Right cardiac atrium (tissue), 5 donors: ENCODE measurements around the gene NDUFA11. TPM values are rescaled to one million over a fixed set of nuclear protein-coding genes. Genes with fewer than 3 reads are reported as not detected.
A peak's percentile ranks its signal among the peaks of the same experiment; 100 is the strongest.

Source experiments
- ATAC-seq, 2 donors: fragments of 200-7000 bp; cut with Tn5 transposase; one replicate each; pipeline versions ENCODE4 v1.8.0 to v1.9.1; 2020; ENCODE audit warnings: moderate library complexity in 2 of 2, mild to moderate bottlenecking in 1 of 2
- DNase-seq, 3 donors: peaks; one replicate each; pipeline ENCODE4 v3.0.0-alpha.2; 2020
- H3K27ac ChIP-seq: one replicate; pipeline ENCODE4 v1.5.1; 2013; ENCODE audit warnings: mild to moderate bottlenecking, low read length, control low read depth, moderate library complexity
- H3K27me3 ChIP-seq: one replicate; pipeline ENCODE4 v1.6.1; 2013; ENCODE audit not compliant: control insufficient read depth, insufficient read depth
- H3K4me1 ChIP-seq: one replicate; pipeline ENCODE4 v1.6.1; 2013; ENCODE audit warnings: low read length; ENCODE audit not compliant: control insufficient read depth, insufficient read depth
- H3K4me3 ChIP-seq: one replicate; pipeline ENCODE4 v1.5.1; 2013; ENCODE audit warnings: low read length, control low read depth
- H3K9me3 ChIP-seq: one replicate; pipeline ENCODE4 v1.6.1; 2013; ENCODE audit warnings: low read length; ENCODE audit not compliant: control insufficient read depth
- WGBS: extraction: QIAGEN DNeasy Blood & Tissue Kit; methylation state at CpG from one replicate; pipeline ENCODE4 v1.1.7; 2013; 5-methylcytosine and 5-hydroxymethylcytosine counted together
- intact Hi-C, 4 donors: fragments of 100-400 bp; cut with DNase I; formaldehyde crosslinking; loops; one replicate each; pipeline versions ENCODE4 v1.11.0 to v1.14.0; 2022 to 2023
- polyA plus RNA-seq: library from polyadenylated mRNA; stranded (reverse); fragments of 200-250 nt; gene quantifications from one replicate; pipeline ENCODE4 v1.2.3, GENCODE V29; 2013
- total RNA-seq, 4 donors: library from RNA; stranded (reverse); fragmentation: NEBNext Ultra II Directional; extraction: Animal tissue kit (Norgen Biotek cat#: 25700); gene quantifications; one replicate each; pipeline ENCODE4 v1.2.1, GENCODE V29; 2021
- donor health status: healthy with polysubstance abuse.
- donor health status: DM: no; HTN: yes; CAD: no.
- donor health status: DM: no; HTN: no; CAD: no.
- donor health status: DM: no; HTN: yes; CAD: no; lungs with severe emphysema.
- donor health status: DM: yes; HTN: yes; CAD: no.

NDUFA11 gene
- total and polyA plus RNA-seq, 5 donors = 515 to 1,214 (median 646) TPM

DNA sequence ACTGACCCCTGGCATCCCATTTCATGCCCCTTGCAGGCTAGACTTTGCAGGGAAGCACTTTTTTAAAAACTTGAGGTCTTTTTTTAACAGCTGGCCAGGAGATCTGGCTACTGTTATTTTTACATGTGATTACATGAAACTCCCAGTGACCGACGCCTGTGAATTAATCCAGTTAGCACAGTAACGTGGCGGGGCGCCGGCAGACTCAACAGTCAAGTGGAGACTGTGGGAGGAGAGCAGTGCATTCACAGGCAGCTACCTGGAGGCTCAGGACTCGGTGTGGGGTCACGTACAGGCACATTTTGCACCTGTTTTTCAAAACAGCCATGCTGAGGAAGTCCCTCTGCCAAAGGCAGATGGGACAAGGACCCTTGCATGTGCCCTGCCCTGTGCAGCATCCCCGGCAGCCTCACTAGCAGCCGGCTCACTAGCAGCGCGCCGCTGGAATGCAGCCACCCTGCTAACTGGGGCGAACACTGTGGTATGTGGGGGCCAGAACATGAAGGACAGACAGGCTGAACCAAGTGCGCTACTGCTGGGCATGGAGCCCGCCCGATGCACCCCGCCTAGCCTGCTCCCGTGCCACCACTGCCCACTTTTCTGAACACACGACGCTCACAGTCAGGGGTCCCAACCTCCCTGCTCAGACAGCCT is 29.1 kb upstream of the NDUFA11 start:
- Histone ChIP-seq H3K27me3 (no peaks in the 10 kb centered on the region), H3K27ac (no peak overlapping the region), H3K9me3 (no peaks in the 10 kb centered on the region), H3K4me3 (no peak overlapping the region), H3K4me1 (peaks cover 2% of the 10 kb centered on the region)
- no peak for ATAC-seq
- 92% methylated on average over 21 of the region's 21 CpGs for whole genome bisulfite sequencing
- peak in 2 of 3 donors; percentile 40 to 43 for DNase-seq
- intact Hi-C loops = no loop called here

DNA sequence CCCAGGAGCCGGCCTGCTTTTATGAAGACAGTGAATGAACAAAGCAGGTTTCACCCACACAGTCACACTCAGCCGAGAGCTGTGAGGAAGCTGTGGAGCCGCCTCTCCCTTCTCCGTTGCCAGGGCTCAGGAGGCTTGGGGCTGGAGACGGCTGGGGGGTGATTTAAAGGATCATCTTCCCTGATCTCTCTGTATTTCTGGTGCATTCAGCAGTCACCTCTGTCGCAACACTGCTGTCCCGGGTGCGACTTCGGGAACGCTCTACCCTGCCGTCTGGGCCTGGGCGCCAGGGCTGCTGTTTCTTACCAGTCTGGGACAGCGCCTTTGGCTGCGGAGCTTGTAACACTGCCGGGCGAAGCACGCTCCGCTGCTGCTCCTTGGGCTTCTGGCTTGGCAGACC is 28.6 kb upstream of the NDUFA11 start:
- Histone ChIP-seq H3K27ac (no peak overlapping the region), H3K9me3 (no peaks in the 10 kb centered on the region), H3K4me1 (peaks cover 4% of the 10 kb centered on the region), H3K4me3 (no peak overlapping the region), H3K27me3 (no peaks in the 10 kb centered on the region)
- 97% methylated on average over 18 of the region's 18 CpGs for WGBS
- DNase-seq (peak in 2 of 3 donors; percentile 37 to 44), ATAC-seq (no peak)
- intact Hi-C loops = no loop called here

- peaks cover 6% of the 10 kb centered on the region for H3K4me1 ChIP-seq
- ATAC-seq = no peak
- no peaks in the 10 kb centered on the region for H3K27me3 ChIP-seq
- no peak overlapping the region for H3K27ac ChIP-seq
- 89% methylated on average over 11 of the region's 11 CpGs for WGBS
- intact Hi-C loops = no loop called here
- peak in 2 of 3 donors; percentile 35 to 41 for DNase-seq
- no peak overlapping the region for H3K4me3 ChIP-seq
- H3K9me3 ChIP-seq = no peaks in the 10 kb centered on the region
Measured at GRCh38 chr19:5931251-5931650, 27.7 kb upstream of the NDUFA11 start.

GRCh38 chr19:5929625-5930024 is 26.0 kb upstream of the NDUFA11 start:
- intact Hi-C loops = no loop called here
- H3K9me3 ChIP-seq = no peaks in the 10 kb centered on the region
- no peaks in the 10 kb centered on the region for H3K27me3 ChIP-seq
- no peak overlapping the region for H3K27ac ChIP-seq
- peak in 1 of 3 donors; percentile 49 for DNase-seq
- 84% methylated on average over 14 of the region's 14 CpGs for whole genome bisulfite sequencing
- no peak overlapping the region for H3K4me3 ChIP-seq
- peaks cover 4% of the 10 kb centered on the region for H3K4me1 ChIP-seq
- no peak for ATAC-seq

GRCh38 chr19:5929179-5929578 is 25.6 kb upstream of the NDUFA11 start:
- 88% methylated on average over 13 of the region's 13 CpGs for WGBS
- peaks cover 4% of the 10 kb centered on the region for H3K4me1 ChIP-seq
- H3K9me3 ChIP-seq = no peaks in the 10 kb centered on the region
- DNase-seq = peak in 1 of 3 donors; percentile 16
- H3K27ac ChIP-seq = no peak overlapping the region
- H3K4me3 ChIP-seq = no peak overlapping the region
- H3K27me3 ChIP-seq = no peaks in the 10 kb centered on the region
- ATAC-seq = no peak
- intact Hi-C loops = no loop called here

DNA sequence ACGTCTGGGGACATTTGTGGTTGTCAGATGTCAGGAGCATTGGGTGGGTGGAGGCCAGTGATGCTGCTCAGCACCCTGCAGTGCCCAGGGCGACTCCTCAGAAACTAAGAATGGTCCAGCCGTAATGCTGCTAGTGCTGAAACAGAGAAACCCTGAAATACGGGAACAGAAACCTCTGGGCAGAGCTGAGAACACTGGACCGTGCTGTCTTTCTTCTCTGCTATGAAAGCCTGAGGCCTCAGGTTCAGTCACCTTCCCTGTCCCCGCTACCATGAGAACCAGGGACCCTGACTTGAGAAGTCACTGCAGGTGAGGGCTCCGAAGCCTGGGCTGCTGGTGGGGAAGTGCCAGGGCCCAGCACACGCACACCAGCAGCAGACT is 23.8 kb upstream of the NDUFA11 start:
- no peak overlapping the region for H3K4me3 ChIP-seq
- H3K4me1 ChIP-seq = peaks cover 4% of the 10 kb centered on the region
- peak overlapping the region; percentile 68 for H3K27ac ChIP-seq
- 71% methylated on average over 8 of the region's 8 CpGs for WGBS
- ATAC-seq = no peak
- H3K27me3 ChIP-seq = no peaks in the 10 kb centered on the region
- DNase-seq = no peak
- intact Hi-C loops = no loop called here
- no peaks in the 10 kb centered on the region for H3K9me3 ChIP-seq

DNA sequence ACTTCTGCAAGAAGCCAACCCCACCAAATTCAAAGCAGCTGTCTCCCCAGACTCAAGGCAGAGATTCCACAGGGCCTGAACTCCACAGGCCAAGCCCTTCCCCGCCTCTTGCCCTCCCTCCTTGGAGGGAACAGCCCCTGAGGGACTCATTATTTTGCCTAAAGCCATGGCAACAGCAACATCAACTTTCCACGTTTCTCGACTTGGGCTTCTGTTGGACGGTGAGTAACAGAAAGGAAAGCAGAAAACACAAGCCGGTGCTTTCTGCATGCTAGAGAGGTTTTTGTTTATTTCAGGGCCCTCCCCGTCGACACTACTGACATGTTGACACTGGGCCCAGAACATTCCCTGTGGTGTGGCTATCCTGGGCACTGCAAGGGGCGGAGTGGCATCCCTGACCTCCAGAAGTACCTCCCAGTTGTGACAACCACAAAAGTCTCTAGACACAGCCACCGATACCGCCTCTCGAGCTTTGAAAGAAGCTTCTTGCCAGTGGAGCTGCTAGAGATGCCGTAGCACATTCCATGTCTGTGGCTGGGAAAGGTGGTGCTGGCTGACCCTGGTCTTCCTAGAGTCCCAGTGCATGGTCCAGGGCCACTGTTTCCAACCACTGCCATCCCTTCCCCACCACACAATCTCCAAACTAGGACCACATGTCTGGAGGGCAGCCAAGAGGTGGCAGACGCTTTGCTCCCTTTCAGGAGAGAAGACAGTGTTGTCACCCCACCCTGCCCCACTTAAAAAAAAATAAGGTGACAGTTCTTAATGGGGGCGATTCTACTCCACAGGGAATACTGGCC is 23.3 kb upstream of the NDUFA11 start:
- Histone ChIP-seq H3K27ac (peak overlapping the region; percentile 68), H3K27me3 (no peaks in the 10 kb centered on the region), H3K9me3 (no peaks in the 10 kb centered on the region), H3K4me3 (no peak overlapping the region), H3K4me1 (peaks cover 4% of the 10 kb centered on the region)
- WGBS = 31% methylated on average over 14 of the region's 14 CpGs
- ATAC-seq (peak; percentile 78 to 81), DNase-seq (peak; percentile 69 to 82 (median 79))
- intact Hi-C loops = no loop called here

- WGBS = 83% methylated on average over 18 of the region's 18 CpGs
- peak overlapping the region; percentile 55 for H3K27ac ChIP-seq
Measured at GRCh38 chr19:5925830-5926427, 22.3 kb upstream of the NDUFA11 start.

DNA sequence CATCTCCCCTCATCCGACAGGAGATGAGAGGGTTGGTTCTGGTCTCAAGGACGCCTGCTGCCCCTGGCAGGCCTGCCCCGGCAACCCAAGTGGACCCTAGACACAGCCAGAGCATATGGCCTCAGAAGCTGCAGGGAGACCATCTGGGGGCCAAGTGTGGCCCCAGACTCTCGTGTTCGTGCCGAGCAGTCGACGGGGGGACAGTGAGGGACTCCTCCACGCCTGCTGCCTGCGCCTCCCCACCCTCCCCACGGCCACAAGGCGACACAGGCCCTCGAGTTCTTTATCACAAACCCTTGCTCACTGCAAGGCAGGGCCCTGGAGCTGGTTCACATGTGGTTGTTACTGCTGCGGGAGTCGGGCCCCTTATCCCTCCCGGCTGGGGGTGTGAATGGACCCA is 19.8 kb upstream of the NDUFA11 start:
- intact Hi-C loops = no loop called here
- no peak overlapping the region for H3K4me3 ChIP-seq
- no peaks in the 10 kb centered on the region for H3K9me3 ChIP-seq
- H3K27ac ChIP-seq = no peak overlapping the region
- no peaks in the 10 kb centered on the region for H3K27me3 ChIP-seq
- DNase-seq (no peak), ATAC-seq (no peak)
- WGBS = 90% methylated on average over 16 of the region's 16 CpGs
- H3K4me1 ChIP-seq = peaks cover 4% of the 10 kb centered on the region

More at GRCh38 chr19:5925830-5926427, 22.3 kb upstream of the NDUFA11 start:
- Histone ChIP-seq H3K27me3 (no peaks in the 10 kb centered on the region), H3K4me3 (no peak overlapping the region), H3K4me1 (peaks cover 4% of the 10 kb centered on the region), H3K9me3 (no peaks in the 10 kb centered on the region)
- DNase-seq (no peak), ATAC-seq (no peak)
- intact Hi-C loops = no loop called here

GRCh38 chr19:5922161-5922545 is 18.6 kb upstream of the NDUFA11 start:
- WGBS = 91% methylated on average over 12 of the region's 12 CpGs
- intact Hi-C loops = no loop called here
- H3K9me3 ChIP-seq = no peaks in the 10 kb centered on the region
- no peak overlapping the region for H3K4me3 ChIP-seq
- no peaks in the 10 kb centered on the region for H3K27me3 ChIP-seq
- DNase-seq = no peak
- H3K4me1 ChIP-seq = peaks cover 2% of the 10 kb centered on the region
- no peak overlapping the region for H3K27ac ChIP-seq
- no peak for ATAC-seq

GRCh38 chr19:5921516-5922160 is 18.0 kb upstream of the NDUFA11 start:
- Histone ChIP-seq H3K4me3 (no peak overlapping the region), H3K27me3 (no peaks in the 10 kb centered on the region), H3K27ac (no peak overlapping the region), H3K9me3 (no peaks in the 10 kb centered on the region), H3K4me1 (no peaks in the 10 kb centered on the region)
- intact Hi-C loops = no loop called here
- ATAC-seq (no peak), DNase-seq (no peak)
- 77% methylated on average over 21 of the region's 21 CpGs for WGBS
